Erythroblast (primary cell): Measurements from ENCODE around the gene PTGER4.

Experiments
- DNase-seq, 2 experiments: peaks; one replicate each; lab custom pipeline; 2025; lab: John Stamatoyannopoulos, UW
- GATA1 ChIP-seq: IDR thresholded peaks from 2 replicates; pipeline ENCODE4 v1.6.1; 2011; ENCODE audit warnings: low read depth, mild to moderate bottlenecking, control low read depth, low read length, moderate library complexity
- POLR2A ChIP-seq: IDR thresholded peaks from 2 replicates; pipeline ENCODE4 v1.6.1; 2011; ENCODE audit warnings: mild to moderate bottlenecking, low read length

The PTGER4 gene

DNA sequence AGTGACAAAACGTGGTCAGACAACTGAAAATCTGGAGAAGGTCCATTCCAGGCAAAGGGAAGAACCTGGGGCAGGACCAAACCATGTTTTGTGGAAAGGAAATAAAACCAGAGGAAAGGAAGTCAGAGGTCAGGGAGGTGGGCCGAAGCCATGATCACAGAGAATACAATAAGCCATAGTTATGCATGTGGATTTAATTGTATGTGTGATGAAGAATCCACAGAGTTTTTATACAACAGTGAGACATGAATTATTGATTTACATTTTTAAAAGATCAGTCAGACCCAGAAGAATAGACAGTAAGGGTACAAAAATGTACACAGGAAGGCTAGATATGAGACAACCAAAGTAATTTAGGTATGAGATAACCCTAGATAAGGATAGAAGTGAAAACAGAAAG is 55.3 kb downstream of the PTGER4 start:
- no peak for DNase-seq
- TF ChIP-seq POLR2A (no peak), GATA1 (no peak)

DNA sequence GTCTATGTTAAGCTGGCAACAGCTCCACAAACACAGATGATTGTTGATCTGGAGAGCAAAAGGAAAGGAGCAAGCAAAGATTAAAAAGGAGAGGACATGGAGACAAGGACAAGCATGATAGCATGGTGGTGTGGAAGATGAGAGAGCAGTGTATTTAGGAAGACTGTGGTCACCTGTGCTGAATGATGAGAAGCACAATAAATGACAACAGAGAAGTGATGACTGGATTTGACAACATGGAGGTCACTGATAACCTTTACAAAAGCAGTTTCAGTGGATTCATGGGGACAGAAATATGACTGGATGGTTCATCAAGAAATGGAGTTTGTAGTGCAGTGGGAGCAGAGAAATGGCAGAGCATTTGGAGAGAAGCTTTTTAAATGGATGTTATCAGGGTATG is 55.9 kb downstream of the PTGER4 start:
- DNase-seq = no peak

DNA sequence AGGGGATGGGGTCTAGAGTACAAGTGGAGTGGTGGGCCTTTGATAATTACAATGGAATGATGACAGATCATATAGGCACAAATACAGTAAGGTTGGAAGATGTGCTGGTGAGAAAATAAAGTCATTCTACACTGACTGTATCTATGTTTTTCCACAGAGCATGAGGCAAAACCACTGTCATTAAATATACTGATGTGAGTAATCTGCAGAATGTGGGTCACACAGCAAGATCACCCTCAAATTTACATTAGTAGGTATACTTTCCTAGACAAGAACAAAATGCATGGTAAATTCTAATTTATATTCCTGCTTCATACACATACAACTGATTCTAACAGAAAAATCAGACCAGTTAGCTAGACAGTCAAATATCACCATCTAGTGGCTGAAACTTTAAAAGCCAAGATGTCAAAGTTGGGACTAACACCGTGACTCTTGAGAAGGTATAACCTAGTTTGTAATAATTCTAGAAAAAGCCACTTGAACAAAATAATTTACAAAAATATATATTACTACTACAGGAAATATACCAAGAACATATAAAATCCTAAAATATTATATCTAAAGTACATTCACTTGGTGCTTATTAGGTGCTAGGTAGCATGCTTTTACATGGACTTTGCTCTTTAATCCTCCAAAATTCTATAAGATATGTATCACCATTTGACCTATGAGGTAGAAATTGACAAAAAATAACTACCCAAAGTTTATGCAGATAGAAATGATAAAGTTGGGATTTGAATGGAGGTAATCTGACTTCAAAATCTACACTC is 56.6 kb downstream of the PTGER4 start:
- peak; percentile 48 to 66 for DNase-seq

More for the DNA sequence above, 55.9 kb downstream of the PTGER4 start:
- no peak for TF ChIP-seq POLR2A
- TF ChIP-seq GATA1 = no peak

DNA sequence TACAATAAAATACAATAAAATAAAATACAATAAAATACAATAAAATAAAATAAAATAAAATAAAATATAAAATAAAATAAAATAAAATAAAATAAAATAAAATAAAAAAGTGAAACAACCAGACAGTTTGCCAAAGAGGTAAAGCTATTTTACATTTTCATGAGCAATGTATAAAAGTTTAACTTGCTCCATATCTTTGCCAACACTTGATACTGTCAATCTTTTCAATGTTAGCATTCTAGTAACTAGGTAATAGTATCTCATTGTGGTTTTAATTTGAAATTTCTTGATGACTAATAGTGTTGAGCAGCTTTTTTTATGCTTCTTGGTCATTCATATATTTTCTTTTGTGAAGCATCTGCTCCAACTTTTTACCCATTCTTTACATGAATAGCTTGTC is 58.8 kb downstream of the PTGER4 start:
- no peak for DNase-seq

More for the DNA sequence above, 56.6 kb downstream of the PTGER4 start:
- TF ChIP-seq GATA1 (no peak), POLR2A (no peak)

More for the DNA sequence above, 58.8 kb downstream of the PTGER4 start:
- TF ChIP-seq GATA1 (no peak), POLR2A (no peak)
